Activated CD4-positive, alpha-beta T cell treated with anti-CD3 and anti-CD28 coated beads, Interleukin-2, amount 10 ng/mL, durations not matched to agents 24 days and 14 days (primary cell): ENCODE results near the gene MTHFD2. TPM values are rescaled to one million over a fixed set of nuclear protein-coding genes. Genes with fewer than 3 reads are reported as not detected.

Experiments
- DNase-seq: peaks from one replicate; pipeline ENCODE4 v3.0.0; 2022
- H3K27ac Mint-ChIP-seq: one replicate; pipeline ENCODE4 v1.8.0; 2022; ENCODE audit warnings: mild to moderate bottlenecking, mixed read lengths
- H3K27me3 Mint-ChIP-seq: one replicate; pipeline ENCODE4 v1.8.0; 2022; ENCODE audit warnings: mixed read lengths
- H3K36me3 Mint-ChIP-seq: one replicate; pipeline ENCODE4 v1.8.0; 2022; ENCODE audit warnings: low read depth, mild to moderate bottlenecking, mixed read lengths
- H3K4me1 Mint-ChIP-seq: one replicate; pipeline ENCODE4 v1.8.0; 2021; ENCODE audit warnings: mixed read lengths
- H3K4me3 Mint-ChIP-seq: one replicate; pipeline ENCODE4 v1.8.0; 2022; ENCODE audit warnings: mild to moderate bottlenecking, moderate library complexity, mixed read lengths
- H3K9me3 Mint-ChIP-seq: one replicate; pipeline ENCODE4 v1.8.0; 2021; ENCODE audit warnings: mixed read lengths
- intact Hi-C: fragments of 100-400 bp; cut with micrococcal nuclease; formaldehyde crosslinking; loops from one replicate; pipeline ENCODE4 v1.15.1; 2023
- total RNA-seq: library from RNA; stranded (reverse); gene quantifications from 2 replicates; pipeline ENCODE4 v1.2.3, GENCODE V29; 2022

Gene MTHFD2
- total RNA-seq, 1 donor from 2014 or later = 418 TPM

DNA sequence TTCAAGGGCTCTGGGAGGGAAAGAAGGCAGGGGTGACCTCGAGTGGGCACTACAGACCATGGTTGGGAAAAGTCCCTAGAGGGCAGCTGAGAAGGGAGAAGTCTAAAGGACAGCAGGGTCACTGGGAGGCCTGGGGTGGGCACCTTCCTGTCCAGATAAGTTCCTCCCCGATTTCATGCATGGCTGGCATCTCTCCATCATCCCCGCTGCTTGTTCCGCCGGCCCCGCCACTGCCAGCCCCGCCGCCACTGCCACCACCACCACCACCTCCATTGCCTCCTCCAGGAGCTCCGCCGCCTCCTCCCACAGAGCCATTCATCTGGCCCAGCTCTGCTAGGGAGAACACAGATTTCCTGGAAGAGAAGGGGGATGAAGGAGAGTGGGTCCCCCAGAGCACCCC, 53.6 kb downstream of the MTHFD2 start:
- Mint-ChIP-seq H3K36me3 (no peaks in the 10 kb centered on the region), H3K9me3 (no peaks in the 10 kb centered on the region), H3K27ac (no peak overlapping the region), H3K27me3 (no peaks in the 10 kb centered on the region), H3K4me3 (no peak overlapping the region), H3K4me1 (peaks cover 5% of the 10 kb centered on the region)
- DNase-seq = no peak
- intact Hi-C loops = no loop called here

GRCh38 chr2:74252862-74253261, 54.4 kb downstream of the MTHFD2 start:
- Mint-ChIP-seq H3K36me3 (no peaks in the 10 kb centered on the region), H3K27me3 (no peaks in the 10 kb centered on the region), H3K9me3 (no peaks in the 10 kb centered on the region), H3K4me1 (peaks cover 5% of the 10 kb centered on the region), H3K4me3 (no peak overlapping the region), H3K27ac (no peak overlapping the region)
- intact Hi-C loops = no loop called here
- DNase-seq = no peak

- H3K27me3 Mint-ChIP-seq = no peaks in the 10 kb centered on the region
- H3K9me3 Mint-ChIP-seq = no peaks in the 10 kb centered on the region
- no peaks in the 10 kb centered on the region for H3K36me3 Mint-ChIP-seq
- H3K27ac Mint-ChIP-seq = no peak overlapping the region
- DNase-seq = no peak
- intact Hi-C loops = no loop called here
- H3K4me1 Mint-ChIP-seq = peaks cover 5% of the 10 kb centered on the region
- H3K4me3 Mint-ChIP-seq = no peak overlapping the region
These were observed 55.0 kb downstream of the MTHFD2 start for GRCh38 chr2:74253306-74253970.

DNA sequence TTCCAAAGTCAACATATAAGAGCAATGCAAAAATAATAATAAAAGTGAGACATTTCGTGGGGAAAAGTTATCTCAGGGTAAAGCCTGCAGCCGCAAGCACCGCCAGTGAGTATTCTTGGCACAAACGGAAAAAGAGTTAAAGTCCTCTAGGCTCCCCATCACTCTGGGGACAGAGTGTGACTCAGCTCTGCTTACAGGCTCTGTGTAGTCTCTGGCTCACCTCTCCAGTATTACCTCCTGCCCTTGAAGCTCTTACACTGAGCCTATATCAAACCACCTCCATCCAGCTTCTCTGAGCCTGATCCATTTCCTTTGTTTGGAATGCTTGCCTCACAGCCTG, 55.5 kb downstream of the MTHFD2 start:
- Mint-ChIP-seq H3K27me3 (no peaks in the 10 kb centered on the region), H3K4me1 (peaks cover 5% of the 10 kb centered on the region), H3K4me3 (no peak overlapping the region), H3K27ac (no peak overlapping the region), H3K36me3 (no peaks in the 10 kb centered on the region), H3K9me3 (no peaks in the 10 kb centered on the region)
- intact Hi-C loops = no loop called here
- no peak for DNase-seq

DNA sequence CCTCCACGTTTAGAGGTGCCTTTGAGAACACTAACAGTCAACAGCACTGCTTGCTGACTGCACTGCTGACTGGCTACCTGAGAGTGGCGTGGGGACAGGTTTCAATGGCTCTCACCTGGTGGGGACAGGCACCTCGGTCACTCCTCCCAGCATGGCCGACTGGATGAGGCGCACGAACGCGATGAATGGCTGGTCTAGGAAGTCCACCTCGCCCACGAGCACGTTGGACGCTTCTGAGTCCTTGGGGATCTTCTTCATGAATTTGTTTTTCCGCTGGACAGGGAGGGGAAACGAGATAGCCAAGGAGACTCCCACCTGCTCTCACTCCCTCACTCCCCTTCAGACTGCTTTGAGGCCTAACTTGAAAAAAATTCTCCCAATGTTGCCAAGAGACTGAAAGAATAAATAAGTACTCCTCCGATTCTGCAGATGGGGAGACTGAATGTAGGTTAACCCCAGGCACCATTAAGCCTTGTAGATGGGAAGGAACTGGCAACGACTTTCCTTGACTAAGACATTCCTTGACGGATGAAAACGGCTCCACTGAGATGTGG, 57.3 kb downstream of the MTHFD2 start:
- Mint-ChIP-seq H3K36me3 (no peaks in the 10 kb centered on the region), H3K27ac (no peak overlapping the region), H3K9me3 (no peaks in the 10 kb centered on the region), H3K4me3 (no peak overlapping the region), H3K27me3 (no peaks in the 10 kb centered on the region), H3K4me1 (no peaks in the 10 kb centered on the region)
- DNase-seq = no peak
- intact Hi-C loops = no loop called here

DNA sequence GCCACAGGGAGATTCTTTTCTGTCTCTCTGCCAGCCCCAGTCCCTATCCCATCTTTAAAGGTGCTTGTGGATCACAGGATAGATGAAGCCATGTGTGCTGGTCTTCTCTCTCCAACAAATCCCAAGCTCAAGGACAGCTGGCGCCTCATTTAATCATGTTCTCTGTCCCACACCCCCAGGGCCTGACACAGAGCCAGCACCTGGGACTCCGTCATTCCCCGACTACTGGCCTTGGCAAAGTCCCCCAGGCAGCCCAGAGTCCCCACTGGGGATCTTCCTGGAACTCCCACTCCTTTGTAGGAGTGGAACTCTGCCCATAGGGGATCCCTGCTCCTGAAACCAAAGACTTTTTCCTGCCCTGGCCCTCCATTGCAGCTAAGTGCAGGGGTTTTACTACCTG, 60.8 kb downstream of the MTHFD2 start:
- H3K4me1 Mint-ChIP-seq = peaks cover 3% of the 10 kb centered on the region
- no peak overlapping the region for H3K27ac Mint-ChIP-seq
- intact Hi-C loops = no loop called here
- no peaks in the 10 kb centered on the region for H3K27me3 Mint-ChIP-seq
- H3K36me3 Mint-ChIP-seq = no peaks in the 10 kb centered on the region
- no peak overlapping the region for H3K4me3 Mint-ChIP-seq
- no peaks in the 10 kb centered on the region for H3K9me3 Mint-ChIP-seq
- no peak for DNase-seq

DNA sequence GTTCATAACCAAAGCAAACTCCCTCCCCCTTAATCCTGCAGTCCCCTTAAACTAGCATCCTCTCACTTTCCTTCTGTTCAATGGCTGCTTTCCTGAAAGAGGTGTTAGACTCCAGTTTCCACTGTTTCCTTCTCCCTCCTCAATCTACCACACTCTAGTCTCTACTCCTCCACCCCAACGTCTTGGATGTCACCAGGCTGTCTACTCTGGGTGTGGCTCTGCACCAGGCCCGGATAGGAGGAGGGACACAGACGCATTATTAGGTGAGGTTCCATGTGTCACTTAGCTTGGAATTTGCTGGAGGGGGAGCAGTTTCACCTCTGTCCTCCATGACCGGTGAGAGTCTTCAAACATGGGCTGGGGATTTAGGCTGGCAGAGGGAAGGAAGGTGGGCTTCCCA, 61.3 kb downstream of the MTHFD2 start:
- no peak for DNase-seq
- Mint-ChIP-seq H3K36me3 (no peaks in the 10 kb centered on the region), H3K4me3 (no peak overlapping the region), H3K4me1 (peaks cover 5% of the 10 kb centered on the region), H3K27ac (no peak overlapping the region), H3K27me3 (no peaks in the 10 kb centered on the region), H3K9me3 (no peaks in the 10 kb centered on the region)
- intact Hi-C loops = no loop called here

- H3K9me3 Mint-ChIP-seq = no peaks in the 10 kb centered on the region
- peaks cover 6% of the 10 kb centered on the region for H3K4me1 Mint-ChIP-seq
- intact Hi-C loops = no loop called here
- H3K27me3 Mint-ChIP-seq = no peaks in the 10 kb centered on the region
- no peak for DNase-seq
- no peak overlapping the region for H3K4me3 Mint-ChIP-seq
- H3K36me3 Mint-ChIP-seq = no peaks in the 10 kb centered on the region
- no peak overlapping the region for H3K27ac Mint-ChIP-seq
These were observed 62.1 kb downstream of the MTHFD2 start for GRCh38 chr2:74260495-74260894.

- peaks cover 8% of the 10 kb centered on the region for H3K4me1 Mint-ChIP-seq
- no peaks in the 10 kb centered on the region for H3K27me3 Mint-ChIP-seq
- no peaks in the 10 kb centered on the region for H3K9me3 Mint-ChIP-seq
- H3K27ac Mint-ChIP-seq = no peak overlapping the region
- no peak overlapping the region for H3K4me3 Mint-ChIP-seq
- no peaks in the 10 kb centered on the region for H3K36me3 Mint-ChIP-seq
- intact Hi-C loops = no loop called here
- no peak for DNase-seq
These were observed 62.9 kb downstream of the MTHFD2 start for GRCh38 chr2:74261204-74261864.

GRCh38 chr2:74262681-74263080, 64.3 kb downstream of the MTHFD2 start:
- intact Hi-C loops = no loop called here
- H3K9me3 Mint-ChIP-seq = no peaks in the 10 kb centered on the region
- H3K27ac Mint-ChIP-seq = no peak overlapping the region
- DNase-seq = no peak
- peaks cover 15% of the 10 kb centered on the region for H3K4me1 Mint-ChIP-seq
- H3K4me3 Mint-ChIP-seq = no peak overlapping the region
- no peaks in the 10 kb centered on the region for H3K27me3 Mint-ChIP-seq
- no peaks in the 10 kb centered on the region for H3K36me3 Mint-ChIP-seq

GRCh38 chr2:74264281-74264680, 65.9 kb downstream of the MTHFD2 start:
- Mint-ChIP-seq H3K27me3 (no peaks in the 10 kb centered on the region), H3K27ac (no peak overlapping the region), H3K4me1 (peaks cover 18% of the 10 kb centered on the region), H3K4me3 (no peak overlapping the region), H3K9me3 (no peaks in the 10 kb centered on the region), H3K36me3 (no peaks in the 10 kb centered on the region)
- intact Hi-C loops = no loop called here
- no peak for DNase-seq

DNA sequence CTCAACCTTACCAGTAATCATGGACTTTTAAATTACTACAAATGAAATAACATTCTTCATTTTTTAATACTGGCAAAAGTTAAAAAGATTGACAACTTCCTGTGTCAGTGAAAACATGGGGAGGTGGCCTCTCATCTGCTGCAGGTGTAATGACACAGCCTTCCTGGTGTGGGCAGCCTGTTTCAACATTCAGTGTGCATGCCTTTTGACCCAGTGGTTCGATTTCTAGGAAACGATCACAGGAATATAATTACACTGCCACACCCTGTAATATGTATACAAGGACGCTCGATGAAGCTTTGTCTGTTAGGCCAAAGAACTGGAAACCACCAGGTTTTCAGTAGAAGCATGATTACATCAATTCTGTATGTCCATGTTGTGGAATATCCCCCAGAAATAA, 68.7 kb downstream of the MTHFD2 start:
- Mint-ChIP-seq H3K9me3 (no peaks in the 10 kb centered on the region), H3K4me3 (peak overlapping the region; percentile 51)

More for the DNA sequence above, 68.7 kb downstream of the MTHFD2 start:
- peak overlapping the region; percentile 49 for H3K27ac Mint-ChIP-seq
- intact Hi-C loops = loop anchor here (1.0 to 5.0 kb wide), 2 partner anchors 68 to 125 kb away; no protein-coding TSS in a partner anchor
- DNase-seq = peak; percentile 89
- no peaks in the 10 kb centered on the region for H3K27me3 Mint-ChIP-seq
- no peaks in the 10 kb centered on the region for H3K36me3 Mint-ChIP-seq
- H3K4me1 Mint-ChIP-seq = peaks cover 18% of the 10 kb centered on the region
